ENCODE results near the gene QRICH1.

QRICH1 gene

DNA sequence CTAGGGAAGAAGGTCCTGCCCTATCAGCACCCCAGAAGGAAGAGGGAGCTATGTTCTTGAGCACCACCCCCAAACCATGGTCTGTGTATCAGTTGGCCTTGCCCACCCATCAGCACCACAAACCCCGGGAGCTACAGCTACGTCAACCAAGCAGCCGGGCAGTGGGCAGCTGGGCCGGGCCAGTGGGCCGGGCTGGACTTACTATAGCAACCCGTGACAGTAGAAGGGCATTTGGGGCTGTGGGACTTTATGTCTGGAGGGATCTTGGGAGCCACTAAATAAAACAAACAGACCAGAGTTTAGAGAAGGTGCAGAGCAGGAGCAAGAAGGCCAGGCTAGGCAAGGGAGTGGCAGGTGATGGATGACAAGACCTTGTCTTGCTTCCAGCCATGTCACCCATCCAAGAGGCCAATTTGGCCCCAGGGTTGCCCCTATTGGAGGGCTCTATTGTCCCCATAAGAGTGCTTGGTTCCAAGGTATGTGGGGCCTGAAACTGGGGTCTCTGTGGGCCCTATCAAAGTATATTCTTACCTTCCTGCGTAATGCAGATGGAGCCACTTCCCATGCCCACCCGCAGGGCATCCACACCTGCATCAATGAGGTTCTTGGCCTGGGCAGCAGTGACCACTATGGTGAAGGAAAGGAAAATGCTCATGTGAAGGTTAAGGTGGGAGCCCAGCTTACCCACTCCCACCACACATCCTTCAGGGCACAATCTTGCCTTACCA lies 67.9 kb downstream of the QRICH1 start:
- Histone ChIP-seq H3K27ac (no peak overlapping the region), H3K4me3 (no peak overlapping the region), H3K36me3 (ENCODE audit: insufficient read depth, low read length) (peaks cover 37% of the 10 kb centered on the region; the same call in 1 of the 2 replicates), H3K9me3 (ENCODE audit: low read depth, low read length) (no peaks in the 10 kb centered on the region), H3K9ac (ENCODE audit: insufficient read length) (no peak overlapping the region)
- TF ChIP-seq POLR2AphosphoS5 (IDR thresholded peaks at IDR 0.05; ENCODE audit: borderline replicate concordance, low read depth, low read length) (no peak; the same call in none of the 2 replicates), EZH2 (IDR thresholded peaks at IDR 0.05) (no peak), FOXP2 (optimal IDR thresholded peaks at IDR 0.05; ENCODE audit: control extremely low read depth, extremely low read length, insufficient read depth) (no peak)
- no peak for DNase-seq (ENCODE audit: low read depth, low spot score)

GRCh38 chr3:49025005-49025792 lies 68.7 kb downstream of the QRICH1 start:
- Histone ChIP-seq H3K9ac (ENCODE audit: insufficient read length) (no peak overlapping the region), H3K9me3 (ENCODE audit: low read depth, low read length) (no peaks in the 10 kb centered on the region), H3K27ac (no peak overlapping the region), H3K36me3 (ENCODE audit: insufficient read depth, low read length) (peaks cover 37% of the 10 kb centered on the region; the same call in 1 of the 2 replicates), H3K4me3 (no peak overlapping the region)
- no peak for DNase-seq (ENCODE audit: low read depth, low spot score)
- TF ChIP-seq POLR2AphosphoS5 (IDR thresholded peaks at IDR 0.05; ENCODE audit: borderline replicate concordance, low read depth, low read length): peak; percentile 32
- no peak for TF ChIP-seq FOXP2 (optimal IDR thresholded peaks at IDR 0.05; ENCODE audit: control extremely low read depth, extremely low read length, insufficient read depth)
- no peak for TF ChIP-seq EZH2 (IDR thresholded peaks at IDR 0.05)

DNA sequence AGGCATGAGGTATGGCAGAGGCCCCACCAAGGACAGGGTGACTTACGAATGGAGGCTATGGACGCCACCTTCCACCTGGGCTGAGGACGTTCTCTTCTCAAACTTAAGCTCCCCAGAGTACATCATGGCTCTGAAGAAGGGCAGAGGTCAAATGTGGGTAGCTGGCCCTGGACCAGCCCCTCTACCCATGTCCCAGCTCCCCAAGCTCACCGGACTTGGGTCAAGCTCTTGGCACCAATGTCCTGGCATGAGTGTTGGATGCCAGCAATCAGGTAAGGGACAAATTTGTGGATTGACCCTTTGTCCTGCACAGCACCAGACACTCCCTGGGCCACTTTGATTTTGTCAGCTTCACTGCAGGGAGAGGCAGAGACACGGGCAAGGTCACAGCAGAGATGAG lies 69.4 kb downstream of the QRICH1 start:
- Histone ChIP-seq H3K9me3 (ENCODE audit: low read depth, low read length) (no peaks in the 10 kb centered on the region), H3K27ac (no peak overlapping the region), H3K36me3 (ENCODE audit: insufficient read depth, low read length) (peaks cover 37% of the 10 kb centered on the region; the same call in 1 of the 2 replicates), H3K4me3 (no peak overlapping the region), H3K9ac (ENCODE audit: insufficient read length) (no peak overlapping the region)
- no peak for DNase-seq (ENCODE audit: low read depth, low spot score)
- TF ChIP-seq EZH2 (IDR thresholded peaks at IDR 0.05): no peak
- no peak for TF ChIP-seq FOXP2 (optimal IDR thresholded peaks at IDR 0.05; ENCODE audit: control extremely low read depth, extremely low read length, insufficient read depth)
- TF ChIP-seq POLR2AphosphoS5 (IDR thresholded peaks at IDR 0.05; ENCODE audit: borderline replicate concordance, low read depth, low read length): no peak

DNA sequence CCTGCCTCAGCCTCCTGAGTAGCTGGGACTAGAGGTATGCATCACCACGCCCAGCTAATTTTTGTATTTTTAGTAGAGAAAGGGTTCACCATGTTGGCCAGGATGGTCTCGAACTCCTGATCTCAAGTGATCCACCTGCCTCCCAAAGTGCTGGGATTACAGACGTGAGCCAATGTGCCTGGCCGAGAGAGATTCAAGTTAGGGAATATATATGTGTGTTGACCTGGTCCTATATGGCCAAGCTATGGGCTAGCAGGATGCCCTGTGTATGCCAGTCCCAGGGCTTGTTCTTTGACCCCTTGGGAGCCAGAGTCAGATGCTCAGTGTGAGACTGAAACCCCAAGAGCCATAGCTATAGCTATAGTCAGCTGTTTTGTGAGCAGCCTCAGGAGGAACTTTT lies 70.1 kb downstream of the QRICH1 start:
- no peaks in the 10 kb centered on the region for H3K9me3 ChIP-seq (ENCODE audit: low read depth, low read length)
- H3K36me3 ChIP-seq (ENCODE audit: insufficient read depth, low read length): peaks cover 37% of the 10 kb centered on the region; the same call in 1 of the 2 replicates
- H3K27ac ChIP-seq: no peak overlapping the region
- no peak overlapping the region for H3K9ac ChIP-seq (ENCODE audit: insufficient read length)
- no peak for TF ChIP-seq FOXP2 (optimal IDR thresholded peaks at IDR 0.05; ENCODE audit: control extremely low read depth, extremely low read length, insufficient read depth)
- TF ChIP-seq POLR2AphosphoS5 (IDR thresholded peaks at IDR 0.05; ENCODE audit: borderline replicate concordance, low read depth, low read length): no peak; the same call in 1 of the 2 replicates
- no peak for TF ChIP-seq EZH2 (IDR thresholded peaks at IDR 0.05)
- no peak for DNase-seq (ENCODE audit: low read depth, low spot score)
- no peak overlapping the region for H3K4me3 ChIP-seq

GRCh38 chr3:49022688-49023171 lies 71.1 kb downstream of the QRICH1 start:
- peak overlapping the region; percentile 86 for H3K4me3 ChIP-seq
- no peak overlapping the region for H3K27ac ChIP-seq
- peaks cover 33% of the 10 kb centered on the region; the same call in 1 of the 2 replicates for H3K36me3 ChIP-seq (ENCODE audit: insufficient read depth, low read length)
- no peak for DNase-seq (ENCODE audit: low read depth, low spot score)
- H3K9ac ChIP-seq (ENCODE audit: insufficient read length): peak overlapping the region; percentile 94
- no peaks in the 10 kb centered on the region for H3K9me3 ChIP-seq (ENCODE audit: low read depth, low read length)
- TF ChIP-seq FOXP2 (optimal IDR thresholded peaks at IDR 0.05; ENCODE audit: control extremely low read depth, extremely low read length, insufficient read depth) (no peak), POLR2AphosphoS5 (IDR thresholded peaks at IDR 0.05; ENCODE audit: borderline replicate concordance, low read depth, low read length) (no peak), EZH2 (IDR thresholded peaks at IDR 0.05) (no peak)

GRCh38 chr3:49021813-49022687 lies 71.8 kb downstream of the QRICH1 start, which contains the start of gene NDUFAF3:
Gene NDUFAF3 (plus strand): TSS chr3:49022121. CDS start chr3:49022145, 24 bp downstream.
- H3K27ac ChIP-seq: peak within 1 kb of the TSS; percentile 85
- no peak for TF ChIP-seq EZH2 (IDR thresholded peaks at IDR 0.05)
- TF ChIP-seq POLR2AphosphoS5 (IDR thresholded peaks at IDR 0.05; ENCODE audit: borderline replicate concordance, low read depth, low read length): peak; percentile 52; the same call in 1 of the 2 replicates
- peak; percentile 10 for TF ChIP-seq FOXP2 (optimal IDR thresholded peaks at IDR 0.05; ENCODE audit: control extremely low read depth, extremely low read length, insufficient read depth)
- H3K36me3 ChIP-seq (ENCODE audit: insufficient read depth, low read length): peaks cover 30% of the 10 kb centered on the region; the same call in 1 of the 2 replicates
- H3K9me3 ChIP-seq (ENCODE audit: low read depth, low read length): no peaks in the 10 kb centered on the region
- H3K9ac ChIP-seq (ENCODE audit: insufficient read length): peak within 1 kb of the TSS; percentile 94
- DNase-seq (ENCODE audit: low read depth, low spot score): no peak
- H3K4me3 ChIP-seq: peak within 1 kb of the TSS; percentile 86

GRCh38 chr3:49021213-49021812 lies 72.6 kb downstream of the QRICH1 start:
- Histone ChIP-seq H3K9ac (ENCODE audit: insufficient read length) (peak overlapping the region; percentile 94), H3K27ac (peak overlapping the region; percentile 85), H3K4me3 (peak overlapping the region; percentile 86), H3K9me3 (ENCODE audit: low read depth, low read length) (no peaks in the 10 kb centered on the region), H3K36me3 (ENCODE audit: insufficient read depth, low read length) (peaks cover 24% of the 10 kb centered on the region; the same call in 1 of the 2 replicates)
- TF ChIP-seq POLR2AphosphoS5 (IDR thresholded peaks at IDR 0.05; ENCODE audit: borderline replicate concordance, low read depth, low read length) (peak; percentile 100), EZH2 (IDR thresholded peaks at IDR 0.05) (no peak)
- peak; percentile 73 for DNase-seq (ENCODE audit: low read depth, low spot score)

All from SK-N-MC (cell line).